GM19238 (cell line): ENCODE data around the gene RBBP8NL.
A peak's percentile ranks its signal among the peaks of the same experiment; 100 is the strongest.

ENCODE experiments used
- DNase-seq: peaks from one replicate; pipeline ENCODE4 v3.0.0; 2011; ENCODE audit warnings: low spot score; ENCODE audit not compliant: insufficient read length

Gene RBBP8NL

GRCh38 chr20:62408640-62409039, 18.7 kb downstream of the RBBP8NL start:
- no peak for DNase-seq

GRCh38 chr20:62408055-62408454, 19.3 kb downstream of the RBBP8NL start:
- no peak for DNase-seq

GRCh38 chr20:62407221-62407992, 19.9 kb downstream of the RBBP8NL start, which contains the start of gene CABLES2:
CABLES2 (minus strand) TSS chr20:62407285; CDS start chr20:62407276, 9 bp downstream.
- peak; percentile 99 for DNase-seq

GRCh38 chr20:62406635-62407176, 20.6 kb downstream of the RBBP8NL start:
- no peak for DNase-seq

- DNase-seq, result no peak
Observed at GRCh38 chr20:62405981-62406513, 21.3 kb downstream of the RBBP8NL start.

- DNase-seq, result no peak
Observed at GRCh38 chr20:62405108-62405980, 22.0 kb downstream of the RBBP8NL start.

GRCh38 chr20:62404761-62405107, 22.6 kb downstream of the RBBP8NL start:
- no peak for DNase-seq

- no peak for DNase-seq
Observed at GRCh38 chr20:62404112-62404665, 23.1 kb downstream of the RBBP8NL start.

- DNase-seq, result no peak
Observed at GRCh38 chr20:62403331-62403730, 24.0 kb downstream of the RBBP8NL start.

- no peak for DNase-seq
Observed at GRCh38 chr20:62402456-62403150, 24.7 kb downstream of the RBBP8NL start.

- DNase-seq, result no peak
Observed at GRCh38 chr20:62401331-62401779, 26.0 kb downstream of the RBBP8NL start.

GRCh38 chr20:62400541-62400940, 26.8 kb downstream of the RBBP8NL start:
- no peak for DNase-seq

- DNase-seq, result no peak
Observed at GRCh38 chr20:62400021-62400420, 27.3 kb downstream of the RBBP8NL start.

- DNase-seq, result no peak
Observed at GRCh38 chr20:62398120-62398821, 29.1 kb downstream of the RBBP8NL start.

GRCh38 chr20:62396367-62397239, 30.7 kb downstream of the RBBP8NL start:
- no peak for DNase-seq

- no peak for DNase-seq
Observed at GRCh38 chr20:62395311-62396242, 31.8 kb downstream of the RBBP8NL start.

GRCh38 chr20:62394248-62395245, 32.8 kb downstream of the RBBP8NL start:
- DNase-seq, result no peak
